GM12878 (cell line): ENCODE measurements around the gene PRRX1. TPM values are rescaled to one million over a fixed set of nuclear protein-coding genes. Genes with fewer than 3 reads are reported as not detected.

Source experiments
- ASH2L ChIP-seq: fragments of 300-600, 200-600 bp; sonication (generic); IDR thresholded peaks from 2 replicates; pipeline ENCODE4 v1.6.1; 2017; ENCODE audit warnings: low read depth, mild to moderate bottlenecking, borderline replicate concordance
- ATF2 ChIP-seq: IDR thresholded peaks from 2 replicates; pipeline ENCODE4 v1.6.1; 2012; ENCODE audit warnings: low read length, inconsistent platforms
- CREB1 ChIP-seq: IDR thresholded peaks from 2 replicates; pipeline ENCODE4 v1.6.1; 2012; ENCODE audit warnings: low read depth, mild to moderate bottlenecking, inconsistent platforms
- EGR1 ChIP-seq, 2 experiments: IDR thresholded peaks; 1 replicate in 1 of 2; 2 replicates in 1 of 2; pipeline ENCODE4 v1.6.1; 2011 to 2012; ENCODE audit warnings: low read depth in 2 of 2, low read length in 2 of 2, borderline replicate concordance in 1 of 2, mild to moderate bottlenecking in 1 of 2, moderate library complexity in 1 of 2
- ESRRA ChIP-seq: IDR thresholded peaks from 2 replicates; pipeline ENCODE4 v1.6.1; 2012; ENCODE audit warnings: mild to moderate bottlenecking, low read length, improper control_type of control experiment
- HSF1 ChIP-seq: fragments of 150-350 bp; IDR thresholded peaks from 2 replicates; pipeline ENCODE4 v1.6.1; 2014; ENCODE audit warnings: mild to moderate bottlenecking, low read depth, low read length
- IKZF1 ChIP-seq: fragments of 450-650 bp; conservative IDR thresholded peaks from 2 replicates; pipeline ENCODE4 v1.6.1; 2017; ENCODE audit warnings: antibody characterized with exemption, mild to moderate bottlenecking
- KLF5 ChIP-seq: fragments of 450-650 bp; IDR thresholded peaks from 2 replicates; pipeline ENCODE4 v1.6.1; 2014; ENCODE audit warnings: mild to moderate bottlenecking; ENCODE audit not compliant: partially characterized antibody
- MTA3 ChIP-seq: IDR thresholded peaks from 2 replicates; pipeline ENCODE4 v1.6.1; 2012; ENCODE audit warnings: low read length, inconsistent platforms, borderline replicate concordance
- NR2F1 ChIP-seq: fragments of 450-650 bp; conservative IDR thresholded peaks from 2 replicates; pipeline ENCODE4 v1.6.1; 2017; ENCODE audit warnings: mild to moderate bottlenecking
- PAX5 ChIP-seq: IDR thresholded peaks from 2 replicates; pipeline ENCODE4 v1.6.1; 2011; ENCODE audit warnings: low read depth, low read length, borderline replicate concordance
- RB1 ChIP-seq: fragments of 450-650 bp; formaldehyde crosslinking; IDR thresholded peaks from 2 replicates; pipeline ENCODE4 v1.6.1; 2017; ENCODE audit warnings: mild to moderate bottlenecking, borderline replicate concordance
- RELB ChIP-seq: fragments of 450-650 bp; IDR thresholded peaks from 2 replicates; pipeline ENCODE4 v1.6.1; 2017; ENCODE audit warnings: low read depth, mild to moderate bottlenecking, moderate library complexity
- RFX5 ChIP-seq: IDR thresholded peaks from 2 replicates; pipeline ENCODE4 v1.6.1; 2011; ENCODE audit warnings: low read depth, low read length, improper control_type of control experiment
- RUNX3 ChIP-seq: IDR thresholded peaks from 2 replicates; pipeline ENCODE4 v1.6.1; 2012; ENCODE audit warnings: low read length, inconsistent platforms
- ZBTB4 ChIP-seq: fragments of 450-650 bp; formaldehyde crosslinking; IDR thresholded peaks from 2 replicates; pipeline ENCODE4 v1.4.0; 2022; ENCODE audit warnings: mild to moderate bottlenecking, moderate library complexity
- ZBTB40 ChIP-seq: fragments of 450-650 bp; IDR thresholded peaks from 2 replicates; pipeline ENCODE4 v1.6.1; 2016; ENCODE audit warnings: mild to moderate bottlenecking, moderate library complexity, borderline replicate concordance
- ZNF24 ChIP-seq: fragments of 450-650 bp; IDR thresholded peaks from 2 replicates; pipeline ENCODE4 v1.6.1; 2017; ENCODE audit warnings: antibody characterized with exemption, mild to moderate bottlenecking
- polyA plus RNA-seq, 11 experiments: library from polyadenylated mRNA; depleted of rRNA in 4 of 11; unstranded in 6 of 11; stranded (reverse) in 5 of 11; fragments of >200 nt; fragmentation: Nextera tagmentation in 4 of 11; fragmentation: Illumina TruSeq in 1 of 11; extraction: Ambion mirVana in 4 of 11; extraction: Trizol in 1 of 11; gene quantifications; 1 replicate in 1 of 11; 2 replicates in 10 of 11; pipeline versions ENCODE4 v1.2.1 to v1.2.3, GENCODE V29; 2011 to 2016; ENCODE audit warnings: inconsistent platforms in 2 of 11, missing spikeins in 2 of 11, low read depth in 1 of 11
- total RNA-seq, 4 experiments: library from RNA; depleted of rRNA in 3 of 4; stranded (reverse); fragments of >200 nt in 3 of 4; fragmentation: Illumina TruSeq in 1 of 4; extraction: Trizol in 1 of 4; gene quantifications; 2 replicates each; pipeline versions ENCODE4 v1.2.1 to v1.2.3, GENCODE V29; 2013 to 2021

Gene PRRX1
- total and polyA plus RNA-seq, 10 of the 15 experiments (the other 5 are each of a cell fraction or from before 2014, with no cell fraction given) = 0.42 to 64.6 (median 1.5) TPM

GRCh38 chr1:170660871-170661645, 2.9 kb upstream of the PRRX1 start (continued):
- TF ChIP-seq RB1 (no peak), RUNX3 (no peak), MTA3 (no peak), PAX5 (no peak), HSF1 (no peak), ZBTB40 (no peak), ATF2 (no peak), EGR1 (IDR thresholded peaks at IDR 0.05; ENCODE audit: borderline replicate concordance in 1 of 2, low read depth in 2 of 2, low read length in 2 of 2) (no peak), RELB (peak; percentile 55), NR2F1 (no peak), IKZF1 (peak; percentile 77), ESRRA (no peak), ASH2L (no peak), ZNF24 (no peak), RFX5 (no peak), CREB1 (no peak), ZBTB4 (no peak), KLF5 (no peak)
